ENCODE measurements around the gene UBA5.
"Not testable (repeated sequence)": the region's sequence is repeated elsewhere in the genome, so short reads cannot be mapped to it uniquely, and the experiment has no call there.

Gene UBA5

GRCh38 chr3:132660052-132660810 is at the start of gene UBA5:
Gene UBA5 (plus strand): TSS chr3:132660329. CDS start chr3:132660538, 209 bp downstream.
- peak; percentile 86 for DNase-seq

- not testable (repeated sequence) for DNase-seq
Measured at GRCh38 chr3:132615301-132615700, 44.8 kb upstream of the UBA5 start.

GRCh38 chr3:132615881-132616280 is 44.2 kb upstream of the UBA5 start:
- DNase-seq = no peak

- DNase-seq = no peak
Measured at GRCh38 chr3:132616780-132617179, 43.3 kb upstream of the UBA5 start.

GRCh38 chr3:132622148-132622547 is 38.0 kb upstream of the UBA5 start:
- DNase-seq = no peak

GRCh38 chr3:132622761-132623160 is 37.4 kb upstream of the UBA5 start:
- no peak for DNase-seq

- no peak for DNase-seq
Measured at GRCh38 chr3:132623646-132624045, 36.5 kb upstream of the UBA5 start.

GRCh38 chr3:132624790-132625189 is 35.3 kb upstream of the UBA5 start:
- no peak for DNase-seq

- DNase-seq = no peak
Measured at GRCh38 chr3:132625613-132626012, 34.5 kb upstream of the UBA5 start.

- DNase-seq = peak; percentile 3
Measured at GRCh38 chr3:132626955-132627354, 33.2 kb upstream of the UBA5 start.

- DNase-seq = no peak
Measured at GRCh38 chr3:132628157-132628556, 32.0 kb upstream of the UBA5 start.

- DNase-seq = no peak
Measured at GRCh38 chr3:132629928-132630327, 30.2 kb upstream of the UBA5 start.

- DNase-seq = no peak
Measured at GRCh38 chr3:132630612-132631011, 29.5 kb upstream of the UBA5 start.

GRCh38 chr3:132635052-132635451 is 25.1 kb upstream of the UBA5 start:
- DNase-seq = no peak

- DNase-seq = no peak
Measured at GRCh38 chr3:132637590-132637989, 22.5 kb upstream of the UBA5 start.

- no peak for DNase-seq
Measured at GRCh38 chr3:132638706-132639105, 21.4 kb upstream of the UBA5 start.

- DNase-seq = not testable (repeated sequence)
Measured at GRCh38 chr3:132641427-132641826, 18.7 kb upstream of the UBA5 start.

GRCh38 chr3:132641837-132642538 is 18.1 kb upstream of the UBA5 start:
- peak; percentile 56 for DNase-seq

GRCh38 chr3:132642539-132642847 is 17.6 kb upstream of the UBA5 start:
- DNase-seq = no peak

GRCh38 chr3:132643366-132643765 is 16.8 kb upstream of the UBA5 start:
- DNase-seq = no peak

GRCh38 chr3:132645058-132645457 is 15.1 kb upstream of the UBA5 start:
- DNase-seq = peak; percentile 12

- no peak for DNase-seq
Measured at GRCh38 chr3:132650153-132650552, 10.0 kb upstream of the UBA5 start.

- no peak for DNase-seq
Measured at GRCh38 chr3:132652640-132653270, 7.4 kb upstream of the UBA5 start.

- DNase-seq = no peak
Measured at GRCh38 chr3:132654190-132654589, 5.9 kb upstream of the UBA5 start.

Data from NCI-H146 (cell line).